ENCODE results near the gene SLC1A3.

SLC1A3 gene

GRCh38 chr5:36696059-36696673 is 89.8 kb downstream of the SLC1A3 start:
- no peaks in the 10 kb centered on the region for H3K79me2 ChIP-seq (ENCODE audit: insufficient read depth, low read length)
- no peak overlapping the region for H3K9ac ChIP-seq (ENCODE audit: low read depth, low read length, poor library complexity, severe bottlenecking)
- no peaks in the 10 kb centered on the region for H3F3A ChIP-seq (ENCODE audit: low read depth)
- no peak overlapping the region for H3K4me3 ChIP-seq (ENCODE audit: low read length, poor library complexity, severe bottlenecking)
- no peaks in the 10 kb centered on the region for H3K9me2 ChIP-seq (replicated peaks; ENCODE audit: low read depth, low read length)
- no peak overlapping the region for H2AFZ ChIP-seq (ENCODE audit: low read length)
- peaks cover 9% of the 10 kb centered on the region; the same call in 1 of the 2 replicates for H3K36me3 ChIP-seq (ENCODE audit: insufficient read depth, low read length)
- no peaks in the 10 kb centered on the region for H3K27me3 ChIP-seq (ENCODE audit: insufficient read depth, low read length, poor library complexity, severe bottlenecking)
- no peaks in the 10 kb centered on the region for H4K20me1 ChIP-seq (ENCODE audit: insufficient read depth, low read length, poor library complexity, severe bottlenecking)
- H3K4me2 ChIP-seq (ENCODE audit: low read depth, low read length, poor library complexity, severe bottlenecking) = no peak overlapping the region
- no peaks in the 10 kb centered on the region for H3K9me3 ChIP-seq (ENCODE audit: insufficient read depth, low read depth, low read length)
- H3K4me1 ChIP-seq (ENCODE audit: insufficient read depth, low read length, poor library complexity, severe bottlenecking) = peaks cover 3% of the 10 kb centered on the region
- TF ChIP-seq, protein P1, sequence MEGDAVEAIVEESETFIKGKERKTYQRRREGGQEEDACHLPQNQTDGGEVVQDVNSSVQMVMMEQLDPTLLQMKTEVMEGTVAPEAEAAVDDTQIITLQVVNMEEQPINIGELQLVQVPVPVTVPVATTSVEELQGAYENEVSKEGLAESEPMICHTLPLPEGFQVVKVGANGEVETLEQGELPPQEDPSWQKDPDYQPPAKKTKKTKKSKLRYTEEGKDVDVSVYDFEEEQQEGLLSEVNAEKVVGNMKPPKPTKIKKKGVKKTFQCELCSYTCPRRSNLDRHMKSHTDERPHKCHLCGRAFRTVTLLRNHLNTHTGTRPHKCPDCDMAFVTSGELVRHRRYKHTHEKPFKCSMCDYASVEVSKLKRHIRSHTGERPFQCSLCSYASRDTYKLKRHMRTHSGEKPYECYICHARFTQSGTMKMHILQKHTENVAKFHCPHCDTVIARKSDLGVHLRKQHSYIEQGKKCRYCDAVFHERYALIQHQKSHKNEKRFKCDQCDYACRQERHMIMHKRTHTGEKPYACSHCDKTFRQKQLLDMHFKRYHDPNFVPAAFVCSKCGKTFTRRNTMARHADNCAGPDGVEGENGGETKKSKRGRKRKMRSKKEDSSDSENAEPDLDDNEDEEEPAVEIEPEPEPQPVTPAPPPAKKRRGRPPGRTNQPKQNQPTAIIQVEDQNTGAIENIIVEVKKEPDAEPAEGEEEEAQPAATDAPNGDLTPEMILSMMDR (conservative IDR thresholded peaks at IDR 0.05; ENCODE audit: low read length) = peak; percentile 86
- TF ChIP-seq EZH2phosphoT487 (IDR thresholded peaks at IDR 0.05; ENCODE audit: borderline replicate concordance) = no peak

- Histone ChIP-seq H2AFZ (ENCODE audit: low read length) (no peak overlapping the region), H3K4me2 (ENCODE audit: low read depth, low read length, poor library complexity, severe bottlenecking) (no peak overlapping the region)
Observed at GRCh38 chr5:36698031-36698430, 91.6 kb downstream of the SLC1A3 start.

DNA sequence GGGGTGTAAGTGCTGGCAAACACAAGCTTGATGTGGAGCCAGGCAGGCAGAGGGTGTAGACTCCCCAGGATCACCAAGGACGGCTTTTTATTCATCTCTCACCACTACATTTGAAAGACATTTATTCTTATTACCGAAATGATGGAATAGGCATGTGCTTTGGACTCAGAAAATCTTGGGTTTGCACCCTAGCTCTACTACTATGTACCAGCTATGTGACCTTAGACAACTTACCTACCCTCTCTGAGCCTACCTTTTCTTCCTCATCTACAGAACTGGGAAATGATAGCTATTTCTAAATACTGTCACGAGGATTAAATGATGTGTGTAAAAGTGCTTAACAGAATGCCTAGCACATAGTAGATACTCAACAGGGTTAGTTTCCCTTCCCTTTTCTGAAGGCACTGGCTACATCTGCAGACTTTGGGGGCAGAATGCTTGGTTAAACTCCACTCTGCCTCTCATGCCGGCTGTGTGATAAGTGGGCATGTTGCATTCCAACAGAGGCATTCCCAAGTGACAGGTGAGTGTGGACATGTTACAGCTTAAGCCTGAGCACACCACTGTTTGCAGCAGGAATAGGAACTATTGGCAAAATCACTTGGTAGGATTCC is 94.8 kb downstream of the SLC1A3 start:
- TF ChIP-seq, protein P1 (conservative IDR thresholded peaks at IDR 0.05; ENCODE audit: low read length) = no peak
- no peak for TF ChIP-seq EZH2phosphoT487 (IDR thresholded peaks at IDR 0.05; ENCODE audit: borderline replicate concordance)
- Histone ChIP-seq H4K20me1 (ENCODE audit: insufficient read depth, low read length, poor library complexity, severe bottlenecking) (no peaks in the 10 kb centered on the region), H3K36me3 (ENCODE audit: insufficient read depth, low read length) (peaks cover 51% of the 10 kb centered on the region), H3K4me1 (ENCODE audit: insufficient read depth, low read length, poor library complexity, severe bottlenecking) (peaks cover 3% of the 10 kb centered on the region), H3K9ac (ENCODE audit: low read depth, low read length, poor library complexity, severe bottlenecking) (no peak overlapping the region), H3K9me2 (replicated peaks; ENCODE audit: low read depth, low read length) (no peaks in the 10 kb centered on the region), H3K79me2 (ENCODE audit: insufficient read depth, low read length) (no peaks in the 10 kb centered on the region), H3K27me3 (ENCODE audit: insufficient read depth, low read length, poor library complexity, severe bottlenecking) (no peaks in the 10 kb centered on the region), H3K4me2 (ENCODE audit: low read depth, low read length, poor library complexity, severe bottlenecking) (no peak overlapping the region), H3K9me3 (ENCODE audit: insufficient read depth, low read depth, low read length) (no peaks in the 10 kb centered on the region), H2AFZ (ENCODE audit: low read length) (no peak overlapping the region), H3F3A (ENCODE audit: low read depth) (no peaks in the 10 kb centered on the region), H3K4me3 (ENCODE audit: low read length, poor library complexity, severe bottlenecking) (no peak overlapping the region)

More at GRCh38 chr5:36698031-36698430, 91.6 kb downstream of the SLC1A3 start:
- no peak overlapping the region for H3K4me3 ChIP-seq (ENCODE audit: low read length, poor library complexity, severe bottlenecking)
- no peaks in the 10 kb centered on the region for H3F3A ChIP-seq (ENCODE audit: low read depth)
- H3K27me3 ChIP-seq (ENCODE audit: insufficient read depth, low read length, poor library complexity, severe bottlenecking) = no peaks in the 10 kb centered on the region
- H3K36me3 ChIP-seq (ENCODE audit: insufficient read depth, low read length) = peaks cover 25% of the 10 kb centered on the region
- H4K20me1 ChIP-seq (ENCODE audit: insufficient read depth, low read length, poor library complexity, severe bottlenecking) = no peaks in the 10 kb centered on the region
- no peaks in the 10 kb centered on the region for H3K79me2 ChIP-seq (ENCODE audit: insufficient read depth, low read length)
- H3K9me2 ChIP-seq (replicated peaks; ENCODE audit: low read depth, low read length) = no peaks in the 10 kb centered on the region
- no peaks in the 10 kb centered on the region for H3K9me3 ChIP-seq (ENCODE audit: insufficient read depth, low read depth, low read length)
- H3K4me1 ChIP-seq (ENCODE audit: insufficient read depth, low read length, poor library complexity, severe bottlenecking) = peaks cover 3% of the 10 kb centered on the region
- no peak for TF ChIP-seq EZH2phosphoT487 (IDR thresholded peaks at IDR 0.05; ENCODE audit: borderline replicate concordance)
- TF ChIP-seq, protein P1 (conservative IDR thresholded peaks at IDR 0.05; ENCODE audit: low read length) = no peak
- H3K9ac ChIP-seq (ENCODE audit: low read depth, low read length, poor library complexity, severe bottlenecking) = no peak overlapping the region
